ENCODE results near the gene CABCOCO1.

CABCOCO1 gene

GRCh38 chr10:61778137-61778536 lies 115.4 kb downstream of the CABCOCO1 start:
- no peak overlapping the region for H3K27ac ChIP-seq (ENCODE audit: low read depth, low read length)
- no peaks in the 10 kb centered on the region for H3K36me3 ChIP-seq (ENCODE audit: insufficient read depth, low read length)
- no peaks in the 10 kb centered on the region for H3K27me3 ChIP-seq (ENCODE audit: control insufficient read depth in 1 of 2, insufficient read depth in 2 of 2, low read length in 2 of 2)
- no peak overlapping the region for H3K4me3 ChIP-seq (ENCODE audit: low read depth in 1 of 2, low read length in 2 of 2)
- H3K9ac ChIP-seq (ENCODE audit: low read length): no peak overlapping the region
- H3K9me3 ChIP-seq (ENCODE audit: low read length): no peaks in the 10 kb centered on the region
- H3K4me1 ChIP-seq (ENCODE audit: insufficient read depth, low read length): peaks cover 18% of the 10 kb centered on the region

- Histone ChIP-seq H3K9me3 (ENCODE audit: low read length) (no peaks in the 10 kb centered on the region), H3K9ac (ENCODE audit: low read length) (no peak overlapping the region), H3K4me3 (ENCODE audit: low read depth in 1 of 2, low read length in 2 of 2) (no peak overlapping the region), H3K4me1 (ENCODE audit: insufficient read depth, low read length) (peaks cover 18% of the 10 kb centered on the region), H3K36me3 (ENCODE audit: insufficient read depth, low read length) (no peaks in the 10 kb centered on the region), H3K27me3 (ENCODE audit: control insufficient read depth in 1 of 2, insufficient read depth in 2 of 2, low read length in 2 of 2) (no peaks in the 10 kb centered on the region), H3K27ac (ENCODE audit: low read depth, low read length) (no peak overlapping the region)
These were observed 116.5 kb downstream of the CABCOCO1 start for GRCh38 chr10:61779276-61779675.

- Histone ChIP-seq H3K9ac (ENCODE audit: low read length) (peak overlapping the region; percentile 24), H3K27me3 (ENCODE audit: control insufficient read depth in 1 of 2, insufficient read depth in 2 of 2, low read length in 2 of 2) (no peaks in the 10 kb centered on the region), H3K4me3 (ENCODE audit: low read depth in 1 of 2, low read length in 2 of 2) (peak overlapping the region in 1 of 2 donors; percentile 19), H3K36me3 (ENCODE audit: insufficient read depth, low read length) (no peaks in the 10 kb centered on the region), H3K9me3 (ENCODE audit: low read length) (no peaks in the 10 kb centered on the region), H3K4me1 (ENCODE audit: insufficient read depth, low read length) (peaks cover 18% of the 10 kb centered on the region), H3K27ac (ENCODE audit: low read depth, low read length) (peak overlapping the region; percentile 46)
These were observed 117.4 kb downstream of the CABCOCO1 start for GRCh38 chr10:61779950-61780659.

GRCh38 chr10:61780732-61781131 lies 118.0 kb downstream of the CABCOCO1 start:
- Histone ChIP-seq H3K27ac (ENCODE audit: low read depth, low read length) (peak overlapping the region; percentile 46), H3K9ac (ENCODE audit: low read length) (no peak overlapping the region), H3K36me3 (ENCODE audit: insufficient read depth, low read length) (no peaks in the 10 kb centered on the region), H3K4me3 (ENCODE audit: low read depth in 1 of 2, low read length in 2 of 2) (no peak overlapping the region), H3K4me1 (ENCODE audit: insufficient read depth, low read length) (peaks cover 18% of the 10 kb centered on the region), H3K9me3 (ENCODE audit: low read length) (no peaks in the 10 kb centered on the region), H3K27me3 (ENCODE audit: control insufficient read depth in 1 of 2, insufficient read depth in 2 of 2, low read length in 2 of 2) (no peaks in the 10 kb centered on the region)

GRCh38 chr10:61781969-61782403 lies 119.3 kb downstream of the CABCOCO1 start:
- Histone ChIP-seq H3K27ac (ENCODE audit: low read depth, low read length) (no peak overlapping the region), H3K9me3 (ENCODE audit: low read length) (no peaks in the 10 kb centered on the region), H3K27me3 (ENCODE audit: control insufficient read depth in 1 of 2, insufficient read depth in 2 of 2, low read length in 2 of 2) (no peaks in the 10 kb centered on the region), H3K9ac (ENCODE audit: low read length) (no peak overlapping the region), H3K36me3 (ENCODE audit: insufficient read depth, low read length) (no peaks in the 10 kb centered on the region), H3K4me1 (ENCODE audit: insufficient read depth, low read length) (peaks cover 29% of the 10 kb centered on the region), H3K4me3 (ENCODE audit: low read depth in 1 of 2, low read length in 2 of 2) (no peak overlapping the region)

GRCh38 chr10:61784354-61785133 lies 121.8 kb downstream of the CABCOCO1 start:
- H3K9me3 ChIP-seq (ENCODE audit: low read length): no peaks in the 10 kb centered on the region
- no peak overlapping the region for H3K4me3 ChIP-seq (ENCODE audit: low read depth in 1 of 2, low read length in 2 of 2)
- H3K27ac ChIP-seq (ENCODE audit: low read depth, low read length): no peak overlapping the region
- no peaks in the 10 kb centered on the region for H3K27me3 ChIP-seq (ENCODE audit: control insufficient read depth in 1 of 2, insufficient read depth in 2 of 2, low read length in 2 of 2)
- H3K4me1 ChIP-seq (ENCODE audit: insufficient read depth, low read length): peaks cover 29% of the 10 kb centered on the region
- no peaks in the 10 kb centered on the region for H3K36me3 ChIP-seq (ENCODE audit: insufficient read depth, low read length)
- H3K9ac ChIP-seq (ENCODE audit: low read length): no peak overlapping the region

- Histone ChIP-seq H3K27me3 (ENCODE audit: control insufficient read depth in 1 of 2, insufficient read depth in 2 of 2, low read length in 2 of 2) (no peaks in the 10 kb centered on the region), H3K27ac (ENCODE audit: low read depth, low read length) (no peak overlapping the region), H3K4me1 (ENCODE audit: insufficient read depth, low read length) (peaks cover 18% of the 10 kb centered on the region), H3K9ac (ENCODE audit: low read length) (no peak overlapping the region), H3K36me3 (ENCODE audit: insufficient read depth, low read length) (no peaks in the 10 kb centered on the region), H3K4me3 (ENCODE audit: low read depth in 1 of 2, low read length in 2 of 2) (no peak overlapping the region), H3K9me3 (ENCODE audit: low read length) (no peaks in the 10 kb centered on the region)
These were observed 122.9 kb downstream of the CABCOCO1 start for GRCh38 chr10:61785473-61786105.

- Histone ChIP-seq H3K27me3 (ENCODE audit: control insufficient read depth in 1 of 2, insufficient read depth in 2 of 2, low read length in 2 of 2) (no peaks in the 10 kb centered on the region), H3K27ac (ENCODE audit: low read depth, low read length) (peak overlapping the region; percentile 31), H3K36me3 (ENCODE audit: insufficient read depth, low read length) (no peaks in the 10 kb centered on the region), H3K4me1 (ENCODE audit: insufficient read depth, low read length) (peaks cover 16% of the 10 kb centered on the region), H3K4me3 (ENCODE audit: low read depth in 1 of 2, low read length in 2 of 2) (no peak overlapping the region), H3K9ac (ENCODE audit: low read length) (no peak overlapping the region), H3K9me3 (ENCODE audit: low read length) (no peaks in the 10 kb centered on the region)
These were observed 124.0 kb downstream of the CABCOCO1 start for GRCh38 chr10:61786728-61787127.

GRCh38 chr10:61787170-61787569 lies 124.4 kb downstream of the CABCOCO1 start:
- Histone ChIP-seq H3K27ac (ENCODE audit: low read depth, low read length) (no peak overlapping the region), H3K9me3 (ENCODE audit: low read length) (no peaks in the 10 kb centered on the region), H3K4me1 (ENCODE audit: insufficient read depth, low read length) (peaks cover 16% of the 10 kb centered on the region), H3K4me3 (ENCODE audit: low read depth in 1 of 2, low read length in 2 of 2) (no peak overlapping the region), H3K9ac (ENCODE audit: low read length) (no peak overlapping the region), H3K27me3 (ENCODE audit: control insufficient read depth in 1 of 2, insufficient read depth in 2 of 2, low read length in 2 of 2) (no peaks in the 10 kb centered on the region), H3K36me3 (ENCODE audit: insufficient read depth, low read length) (no peaks in the 10 kb centered on the region)

- Histone ChIP-seq H3K9ac (ENCODE audit: low read length) (no peak overlapping the region), H3K27ac (ENCODE audit: low read depth, low read length) (no peak overlapping the region), H3K36me3 (ENCODE audit: insufficient read depth, low read length) (no peaks in the 10 kb centered on the region), H3K4me1 (ENCODE audit: insufficient read depth, low read length) (peaks cover 22% of the 10 kb centered on the region), H3K4me3 (ENCODE audit: low read depth in 1 of 2, low read length in 2 of 2) (no peak overlapping the region), H3K9me3 (ENCODE audit: low read length) (no peaks in the 10 kb centered on the region), H3K27me3 (ENCODE audit: control insufficient read depth in 1 of 2, insufficient read depth in 2 of 2, low read length in 2 of 2) (no peaks in the 10 kb centered on the region)
These were observed 126.3 kb downstream of the CABCOCO1 start for GRCh38 chr10:61789031-61789430.

GRCh38 chr10:61791216-61791615 lies 128.5 kb downstream of the CABCOCO1 start:
- H3K9me3 ChIP-seq (ENCODE audit: low read length): no peaks in the 10 kb centered on the region
- no peak overlapping the region for H3K4me3 ChIP-seq (ENCODE audit: low read depth in 1 of 2, low read length in 2 of 2)
- H3K9ac ChIP-seq (ENCODE audit: low read length): no peak overlapping the region
- no peaks in the 10 kb centered on the region for H3K27me3 ChIP-seq (ENCODE audit: control insufficient read depth in 1 of 2, insufficient read depth in 2 of 2, low read length in 2 of 2)
- H3K4me1 ChIP-seq (ENCODE audit: insufficient read depth, low read length): peaks cover 23% of the 10 kb centered on the region
- no peak overlapping the region for H3K27ac ChIP-seq (ENCODE audit: low read depth, low read length)
- no peaks in the 10 kb centered on the region for H3K36me3 ChIP-seq (ENCODE audit: insufficient read depth, low read length)
